NCI-H82 treated with DMSO at 0.1 percent for 48 hours (cell line): ENCODE data around the gene ZNF773.

Experiments
- DNase-seq: peaks from one replicate; lab custom pipeline; 2025; ENCODE audit not compliant: unreplicated experiment; lab: John Stamatoyannopoulos, UW

ZNF773 gene

DNA sequence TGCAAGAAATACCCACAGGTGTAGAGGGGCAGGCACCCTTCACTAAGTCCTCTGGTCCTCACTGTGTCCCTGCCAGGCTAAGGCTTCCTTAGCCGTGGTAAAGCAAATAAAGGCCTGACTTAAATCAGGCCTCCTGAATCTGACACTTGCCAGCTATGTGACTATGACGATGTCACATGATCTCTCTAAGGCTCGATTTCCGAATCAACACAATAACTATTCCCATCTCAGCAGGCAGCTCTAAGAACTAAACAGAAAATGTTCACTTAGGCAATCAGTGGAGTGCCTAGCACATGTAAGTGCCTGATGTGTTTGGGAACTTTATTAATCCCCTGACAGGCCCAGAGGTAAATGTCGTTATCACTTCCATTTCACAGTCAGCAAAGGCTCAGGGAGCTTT lies 57.9 kb downstream of the ZNF773 start:
- no peak for DNase-seq
